RWPE2 (cell line): ENCODE results near the gene CASP7.

Source experiments
- ATAC-seq: fragments of 200-7000 bp; cut with Tn5 transposase; 3 replicates; pipeline ENCODE4 v1.9.1; 2021; ENCODE audit warnings: low read depth
- DNase-seq: peaks from one replicate; pipeline ENCODE4 v3.0.0-alpha.2; 2020; ENCODE audit warnings: low spot score
- H3K27ac ChIP-seq: fragments of 450-650 bp; 2 replicates; pipeline ENCODE4 v1.5.1; 2017; ENCODE audit warnings: mild to moderate bottlenecking; ENCODE audit not compliant: poor library complexity, severe bottlenecking
- H3K27me3 ChIP-seq: fragments of 250-450 bp; sonication (Bioruptor Pico); 2 replicates; pipeline ENCODE4 v1.5.1; 2021; ENCODE audit warnings: mild to moderate bottlenecking, moderate library complexity; ENCODE audit not compliant: insufficient read depth, poor library complexity, severe bottlenecking
- H3K36me3 ChIP-seq: fragments of 250-450 bp; sonication (Bioruptor Pico); 2 replicates; pipeline ENCODE4 v1.5.1; 2020; ENCODE audit warnings: low read depth, mild to moderate bottlenecking, moderate library complexity
- H3K4me1 ChIP-seq: fragments of 250-450 bp; sonication (Bioruptor Pico); 2 replicates; pipeline ENCODE4 v1.5.1; 2021; ENCODE audit warnings: mild to moderate bottlenecking, moderate library complexity; ENCODE audit not compliant: insufficient read depth, poor library complexity, severe bottlenecking
- H3K4me3 ChIP-seq: fragments of 250-450 bp; sonication (Bioruptor Pico); 2 replicates; pipeline ENCODE4 v1.5.1; 2021; ENCODE audit warnings: mild to moderate bottlenecking, moderate library complexity; ENCODE audit not compliant: severe bottlenecking
- H3K9me3 ChIP-seq: fragments of 250-450 bp; sonication (Bioruptor Pico); 2 replicates; pipeline ENCODE4 v1.5.1; 2021; ENCODE audit warnings: mild to moderate bottlenecking, moderate library complexity; ENCODE audit not compliant: severe bottlenecking
- CTCF ChIP-seq: fragments of 450-650 bp; IDR thresholded peaks from one replicate; pipeline ENCODE4 v1.5.1; 2017; ENCODE audit warnings: mild to moderate bottlenecking, moderate library complexity; ENCODE audit not compliant: poor library complexity, severe bottlenecking

Gene CASP7

GRCh38 chr10:113679463-113680189 is at the start of gene CASP7:
TSS of gene CASP7 (plus strand) at chr10:113679912. CDS start at chr10:113697494, 17,582 bp downstream.
- peaks cover 12% of the 10 kb centered on the region for H3K36me3 ChIP-seq

GRCh38 chr10:113630929-113631533 is 48.7 kb upstream of the CASP7 start:
- Histone ChIP-seq H3K27ac (no peak overlapping the region), H3K4me1 (no peaks in the 10 kb centered on the region), H3K4me3 (no peak overlapping the region), H3K36me3 (no peaks in the 10 kb centered on the region), H3K27me3 (no peaks in the 10 kb centered on the region), H3K9me3 (no peaks in the 10 kb centered on the region)
- TF ChIP-seq CTCF, result no peak
- DNase-seq, result no peak
- ATAC-seq, result no peak

More at GRCh38 chr10:113679463-113680189, at the start of gene CASP7:
- H3K27ac ChIP-seq, result peak within 1 kb of the TSS; percentile 65
- ATAC-seq (peak; percentile 82), DNase-seq (peak; percentile 76)
- TF ChIP-seq CTCF, result peak; percentile 61
- H3K9me3 ChIP-seq, result no peaks in the 10 kb centered on the region
- H3K4me1 ChIP-seq, result no peaks in the 10 kb centered on the region
- no peaks in the 10 kb centered on the region for H3K27me3 ChIP-seq
- peak within 1 kb of the TSS; percentile 87 for H3K4me3 ChIP-seq

GRCh38 chr10:113631684-113632367 is 47.9 kb upstream of the CASP7 start:
- no peak for ATAC-seq
- Histone ChIP-seq H3K4me3 (no peak overlapping the region), H3K36me3 (no peaks in the 10 kb centered on the region), H3K9me3 (no peaks in the 10 kb centered on the region), H3K4me1 (no peaks in the 10 kb centered on the region), H3K27ac (no peak overlapping the region), H3K27me3 (no peaks in the 10 kb centered on the region)
- no peak for DNase-seq
- TF ChIP-seq CTCF, result no peak

- Histone ChIP-seq H3K9me3 (no peaks in the 10 kb centered on the region), H3K4me3 (no peak overlapping the region), H3K4me1 (peaks cover 5% of the 10 kb centered on the region), H3K27me3 (peaks cover 20% of the 10 kb centered on the region), H3K27ac (no peak overlapping the region), H3K36me3 (no peaks in the 10 kb centered on the region)
- DNase-seq, result no peak
- TF ChIP-seq CTCF, result no peak
- no peak for ATAC-seq
These were observed 39.7 kb upstream of the CASP7 start for GRCh38 chr10:113639966-113640365.

- TF ChIP-seq CTCF, result no peak
- peaks cover 5% of the 10 kb centered on the region for H3K4me1 ChIP-seq
- H3K36me3 ChIP-seq, result no peaks in the 10 kb centered on the region
- no peaks in the 10 kb centered on the region for H3K9me3 ChIP-seq
- ATAC-seq (no peak), DNase-seq (no peak)
- peaks cover 20% of the 10 kb centered on the region for H3K27me3 ChIP-seq
- no peak overlapping the region for H3K27ac ChIP-seq
- H3K4me3 ChIP-seq, result no peak overlapping the region
These were observed 38.0 kb upstream of the CASP7 start for GRCh38 chr10:113641702-113642101.
